ENCODE measurements around the gene UBE2D2.

DNA sequence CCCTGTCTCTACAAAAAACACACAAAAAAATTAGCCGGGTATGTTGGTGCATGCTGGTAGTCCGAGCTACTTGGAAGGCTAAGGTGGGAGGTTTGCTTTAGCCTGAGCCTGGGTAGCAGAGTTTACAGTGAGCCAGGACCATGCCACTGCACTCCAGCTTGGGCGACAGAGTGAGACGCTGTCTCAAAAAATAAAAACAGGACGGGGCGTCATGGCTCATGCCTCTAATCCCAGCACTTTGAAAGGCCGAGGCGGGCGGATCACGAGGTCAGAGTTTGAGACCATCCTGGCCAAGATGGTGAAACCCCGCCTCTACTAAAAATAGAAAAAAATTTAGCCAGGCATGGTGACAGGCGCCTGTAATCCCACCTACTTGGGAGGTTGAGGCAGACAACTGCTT, 40.3 kb downstream of the UBE2D2 start:
- no peak for TF ChIP-seq FOXM1 (IDR thresholded peaks at IDR 0.05; ENCODE audit: borderline replicate concordance)
- TF ChIP-seq HDGF (IDR thresholded peaks at IDR 0.05; ENCODE audit: borderline replicate concordance): no peak
- TF ChIP-seq ELF4 (IDR thresholded peaks at IDR 0.05): no peak

All from HEK293T (cell line).